ENCODE measurements around the gene CYS1. TPM values are rescaled to one million over a fixed set of nuclear protein-coding genes. Genes with fewer than 3 reads are reported as not detected.
"Not testable (repeated sequence)": the region's sequence is repeated elsewhere in the genome, so short reads cannot be mapped to it uniquely, and the experiment has no call there.

The CYS1 gene
- total RNA-seq, 1 experiment from 2014 or later = not detected

DNA sequence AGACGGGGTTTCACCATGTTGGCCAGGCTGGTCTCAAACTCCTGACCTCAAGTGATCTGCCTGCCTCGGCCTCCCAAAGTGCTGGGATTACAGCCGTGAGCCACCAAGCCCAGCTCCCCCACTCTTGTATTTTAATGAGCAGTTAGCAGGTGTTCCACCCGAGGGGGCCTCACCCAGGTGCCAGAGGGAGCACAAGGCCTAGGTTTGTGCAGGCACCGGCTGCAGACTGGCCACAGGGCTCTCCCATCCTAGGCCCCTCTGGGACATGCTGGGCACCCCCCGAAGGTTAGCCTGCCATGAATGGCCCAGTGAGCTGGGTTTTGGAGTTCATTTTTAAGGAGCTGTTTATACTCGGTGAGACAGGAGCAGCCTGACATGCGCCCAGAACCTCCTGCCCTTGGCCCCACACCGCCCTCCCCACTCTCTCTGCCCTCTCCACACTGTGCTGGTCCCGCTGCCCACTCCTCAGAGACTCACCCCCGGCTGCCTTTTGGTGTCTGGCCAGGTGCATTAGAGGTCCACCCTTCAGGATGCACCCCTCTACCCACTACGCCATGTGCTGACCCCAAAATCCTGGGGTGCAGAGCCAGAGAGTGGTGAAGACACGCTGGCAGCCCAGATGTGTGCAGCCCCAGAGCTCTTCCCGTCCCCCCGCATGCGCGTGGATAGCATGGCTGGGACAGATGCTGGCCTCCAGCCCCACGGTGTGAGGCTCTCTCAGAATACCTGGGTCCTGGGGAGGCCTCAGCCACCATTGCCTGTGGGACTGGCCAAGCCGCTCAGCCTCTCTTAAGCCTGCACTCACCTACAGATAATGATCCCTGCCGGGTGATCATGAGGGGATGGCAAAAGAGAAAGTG, 48.1 kb downstream of the CYS1 start:
- Mint-ChIP-seq H3K36me3 (ENCODE audit: insufficient read depth, unreplicated experiment) (no peaks in the 10 kb centered on the region), H3K9me3 (ENCODE audit: unreplicated experiment) (no peaks in the 10 kb centered on the region), H3K27me3 (ENCODE audit: insufficient read depth, unreplicated experiment) (no peaks in the 10 kb centered on the region), H3K4me1 (ENCODE audit: insufficient read depth, unreplicated experiment) (no peaks in the 10 kb centered on the region), H3K27ac (ENCODE audit: low read depth, unreplicated experiment) (no peak overlapping the region), H3K4me3 (ENCODE audit: unreplicated experiment) (no peak overlapping the region)
- ChIA-PET CTCF (interaction anchor here (0.5 to 4.2 kb wide), 3 partner anchors 31 to 402 kb away, joined by 4 to 18 read pairs (median 6); no protein-coding TSS in a partner anchor), POLR2A (no interaction called here)
- DNase-seq (ENCODE audit: unreplicated experiment) = no peak
- TF ChIP-seq, protein P1, sequence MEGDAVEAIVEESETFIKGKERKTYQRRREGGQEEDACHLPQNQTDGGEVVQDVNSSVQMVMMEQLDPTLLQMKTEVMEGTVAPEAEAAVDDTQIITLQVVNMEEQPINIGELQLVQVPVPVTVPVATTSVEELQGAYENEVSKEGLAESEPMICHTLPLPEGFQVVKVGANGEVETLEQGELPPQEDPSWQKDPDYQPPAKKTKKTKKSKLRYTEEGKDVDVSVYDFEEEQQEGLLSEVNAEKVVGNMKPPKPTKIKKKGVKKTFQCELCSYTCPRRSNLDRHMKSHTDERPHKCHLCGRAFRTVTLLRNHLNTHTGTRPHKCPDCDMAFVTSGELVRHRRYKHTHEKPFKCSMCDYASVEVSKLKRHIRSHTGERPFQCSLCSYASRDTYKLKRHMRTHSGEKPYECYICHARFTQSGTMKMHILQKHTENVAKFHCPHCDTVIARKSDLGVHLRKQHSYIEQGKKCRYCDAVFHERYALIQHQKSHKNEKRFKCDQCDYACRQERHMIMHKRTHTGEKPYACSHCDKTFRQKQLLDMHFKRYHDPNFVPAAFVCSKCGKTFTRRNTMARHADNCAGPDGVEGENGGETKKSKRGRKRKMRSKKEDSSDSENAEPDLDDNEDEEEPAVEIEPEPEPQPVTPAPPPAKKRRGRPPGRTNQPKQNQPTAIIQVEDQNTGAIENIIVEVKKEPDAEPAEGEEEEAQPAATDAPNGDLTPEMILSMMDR (IDR thresholded peaks at IDR 0.05; ENCODE audit: unreplicated experiment) = no peak
- no TSS peak for BruUV-seq (replicated peaks)
- intact Hi-C loops (cut with micrococcal nuclease) = no loop called here

DNA sequence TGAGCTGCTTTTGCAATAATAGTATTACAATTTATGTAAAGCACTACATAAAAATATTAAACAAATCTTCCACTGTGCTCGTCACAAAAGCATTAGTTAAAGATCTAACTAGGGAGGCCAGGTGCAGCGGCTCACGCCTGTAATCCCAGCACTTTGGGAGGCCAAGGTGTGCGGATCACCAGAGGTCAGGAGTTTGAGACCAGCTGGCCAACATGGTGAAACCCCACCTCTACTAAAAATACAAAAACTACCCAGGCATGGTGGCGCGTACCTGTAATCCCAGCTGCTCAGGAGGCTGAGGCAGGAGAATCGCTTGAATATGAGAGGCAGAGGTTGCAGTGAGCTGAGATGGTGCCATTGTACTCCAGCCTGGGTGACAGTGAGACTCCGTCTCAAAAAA, 49.4 kb downstream of the CYS1 start:
- intact Hi-C loops (cut with micrococcal nuclease); H3K36me3 Mint-ChIP-seq (ENCODE audit: insufficient read depth, unreplicated experiment); DNase-seq (ENCODE audit: unreplicated experiment); H3K9me3 Mint-ChIP-seq (ENCODE audit: unreplicated experiment); H3K4me1 Mint-ChIP-seq (ENCODE audit: insufficient read depth, unreplicated experiment); H3K27ac Mint-ChIP-seq (ENCODE audit: low read depth, unreplicated experiment); H3K4me3 Mint-ChIP-seq (ENCODE audit: unreplicated experiment); H3K27me3 Mint-ChIP-seq (ENCODE audit: insufficient read depth, unreplicated experiment); BruUV-seq (replicated peaks); POLR2A ChIA-PET: not testable (repeated sequence)
- CTCF ChIA-PET = interaction anchor here (1.0 kb wide), 1 partner anchor 67 kb away, joined by 6 read pairs; no protein-coding TSS in a partner anchor

DNA sequence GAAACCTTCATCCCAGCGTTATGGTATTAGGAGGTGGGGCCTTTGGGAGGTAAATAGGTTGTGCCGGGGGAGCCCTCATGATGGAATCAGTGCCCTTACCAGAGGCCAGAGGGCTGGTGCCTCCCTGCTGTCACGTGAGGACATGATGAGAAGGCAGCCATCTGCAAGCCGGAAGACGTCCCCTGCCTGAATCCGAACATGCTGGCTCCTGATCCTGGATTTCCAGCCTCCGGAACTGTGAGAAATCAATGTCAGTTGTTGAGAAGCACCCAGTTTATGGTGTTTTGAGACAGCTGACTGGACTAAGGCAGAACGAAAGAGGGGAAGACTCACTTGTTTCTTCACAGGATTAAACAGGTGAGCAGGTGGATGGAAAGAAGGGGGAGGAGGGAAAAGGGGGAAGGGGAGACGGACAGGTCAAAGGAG, 49.9 kb downstream of the CYS1 start:
- DNase-seq (ENCODE audit: unreplicated experiment) = no peak
- CTCF ChIA-PET = interaction anchor here (0.7 to 1.0 kb wide), 2 partner anchors 67 to 1016 kb away, joined by 3 to 6 read pairs; no protein-coding TSS in a partner anchor

DNA sequence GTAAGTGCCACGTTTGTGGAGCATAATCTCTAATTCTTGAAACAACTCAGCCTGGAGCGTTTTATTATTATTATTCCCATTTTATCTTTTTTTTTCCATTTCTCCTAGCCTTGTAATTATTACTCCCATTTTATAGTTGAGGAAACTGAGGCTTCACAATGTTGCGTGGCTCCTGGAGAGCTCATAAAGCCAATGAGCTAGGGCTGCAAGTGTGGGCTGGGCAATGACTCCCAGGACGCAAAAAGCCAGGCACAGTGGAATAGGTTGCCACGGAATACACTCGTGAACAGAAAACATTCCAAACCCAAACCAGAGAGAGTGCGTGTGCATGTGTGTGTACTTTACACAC, 50.4 kb downstream of the CYS1 start:
- CTCF ChIA-PET = interaction anchor here (0.7 kb wide), 1 partner anchor 1016 kb away, joined by 3 read pairs; no protein-coding TSS in a partner anchor
- H3K9me3 Mint-ChIP-seq (ENCODE audit: unreplicated experiment) = no peaks in the 10 kb centered on the region
- no peak overlapping the region for H3K27ac Mint-ChIP-seq (ENCODE audit: low read depth, unreplicated experiment)
- no peaks in the 10 kb centered on the region for H3K27me3 Mint-ChIP-seq (ENCODE audit: insufficient read depth, unreplicated experiment)
- POLR2A ChIA-PET = interaction anchor here (0.7 kb wide), 1 partner anchor 12 kb away, joined by 4 read pairs; no protein-coding TSS in a partner anchor
- no peak overlapping the region for H3K4me3 Mint-ChIP-seq (ENCODE audit: unreplicated experiment)
- H3K36me3 Mint-ChIP-seq (ENCODE audit: insufficient read depth, unreplicated experiment) = no peaks in the 10 kb centered on the region
- H3K4me1 Mint-ChIP-seq (ENCODE audit: insufficient read depth, unreplicated experiment) = no peaks in the 10 kb centered on the region
- intact Hi-C loops (cut with micrococcal nuclease) = no loop called here
- TF ChIP-seq, protein P1 (IDR thresholded peaks at IDR 0.05; ENCODE audit: unreplicated experiment) = no peak
- no peak for DNase-seq (ENCODE audit: unreplicated experiment)
- no TSS peak for BruUV-seq (replicated peaks)

More for the DNA sequence above, 49.9 kb downstream of the CYS1 start:
- POLR2A ChIA-PET = no interaction called here
- Mint-ChIP-seq H3K27ac (ENCODE audit: low read depth, unreplicated experiment) (no peak overlapping the region), H3K36me3 (ENCODE audit: insufficient read depth, unreplicated experiment) (no peaks in the 10 kb centered on the region), H3K27me3 (ENCODE audit: insufficient read depth, unreplicated experiment) (no peaks in the 10 kb centered on the region), H3K9me3 (ENCODE audit: unreplicated experiment) (no peaks in the 10 kb centered on the region), H3K4me3 (ENCODE audit: unreplicated experiment) (no peak overlapping the region), H3K4me1 (ENCODE audit: insufficient read depth, unreplicated experiment) (no peaks in the 10 kb centered on the region)
- BruUV-seq (replicated peaks) = no TSS peak
- TF ChIP-seq, protein P1 (IDR thresholded peaks at IDR 0.05; ENCODE audit: unreplicated experiment) = no peak
- intact Hi-C loops (cut with micrococcal nuclease) = no loop called here
